HCT116 (cell line): Measurements from ENCODE around the gene SCN2A.

Source experiments
- CTCF ChIP-seq, 3 experiments: fragments of 200-600 bp in 1 of 3; sonication (generic) in 1 of 3; IDR thresholded peaks in 2 of 3; conservative IDR thresholded peaks in 1 of 3; 2 replicates each; pipeline ENCODE4 v1.5.1; 2012 to 2017; ENCODE audit warnings: low read depth in 2 of 3, low read length in 2 of 3, antibody characterized with exemption in 1 of 3, borderline replicate concordance in 1 of 3, control low read depth in 1 of 3, mild to moderate bottlenecking in 1 of 3, mixed read lengths in 1 of 3, mixed run types in 1 of 3, moderate library complexity in 1 of 3; ENCODE audit not compliant: insufficient read depth in 1 of 3
- EGR1 ChIP-seq: IDR thresholded peaks from 2 replicates; pipeline ENCODE4 v1.6.1; 2012; ENCODE audit warnings: low read depth
- EZH2 ChIP-seq: fragments of 200-600 bp; sonication (generic); IDR thresholded peaks from 2 replicates; pipeline ENCODE4 v1.6.1; 2017; ENCODE audit warnings: antibody characterized with exemption, mixed run types
- EZH2phosphoT487 ChIP-seq: fragments of 200-600 bp; IDR thresholded peaks from 2 replicates; pipeline ENCODE4 v1.6.1; 2018; ENCODE audit warnings: antibody characterized with exemption, borderline replicate concordance
- FOSL1 ChIP-seq: IDR thresholded peaks from 2 replicates; pipeline ENCODE4 v1.6.1; 2012; ENCODE audit warnings: low read depth
- JUND ChIP-seq: IDR thresholded peaks from 2 replicates; pipeline ENCODE4 v1.6.1; 2012
- MAX ChIP-seq: IDR thresholded peaks from 2 replicates; pipeline ENCODE4 v1.6.1; 2012
- POLR2A ChIP-seq: IDR thresholded peaks from 2 replicates; pipeline ENCODE4 v1.7.0; 2011; ENCODE audit warnings: borderline replicate concordance; ENCODE audit not compliant: insufficient read depth, insufficient read length; ENCODE audit errors: extremely low read depth
- POLR2AphosphoS5 ChIP-seq: IDR thresholded peaks from 2 replicates; pipeline ENCODE4 v1.6.1; 2011; ENCODE audit warnings: mild to moderate bottlenecking, low read depth, low read length, moderate library complexity
- REST ChIP-seq: IDR thresholded peaks from 2 replicates; pipeline ENCODE4 v1.6.1; 2012; ENCODE audit warnings: low read depth

- TF ChIP-seq CTCF (IDR thresholded peaks at IDR 0.05 in 2 of 3, conservative IDR thresholded peaks at IDR 0.05 in 1 of 3; ENCODE audit: borderline replicate concordance in 1 of 3, insufficient read depth in 1 of 3, low read depth in 2 of 3, low read length in 2 of 3) (no peak), EZH2 (no peak), POLR2A (no peak), EZH2phosphoT487 (no peak), MAX (no peak), REST (no peak), POLR2AphosphoS5 (no peak), EGR1 (no peak), JUND (no peak), FOSL1 (no peak)
These were observed 14.3 kb upstream of the SCN2A start for GRCh38 chr2:165224941-165225340.
